ENCODE data around the gene CEMP1.
A peak's percentile ranks its signal among the peaks of the same experiment; 100 is the strongest.

Gene CEMP1

GRCh38 chr16:2518823-2519710 is 12.1 kb downstream of the CEMP1 start:
- no peak for DNase-seq

GRCh38 chr16:2517954-2518605 is 13.1 kb downstream of the CEMP1 start:
- DNase-seq: no peak

- DNase-seq: no peak
Measured at GRCh38 chr16:2516391-2517240, 14.6 kb downstream of the CEMP1 start.

GRCh38 chr16:2515180-2515851 is 15.9 kb downstream of the CEMP1 start:
- no peak for DNase-seq

GRCh38 chr16:2514333-2515179 is 16.7 kb downstream of the CEMP1 start:
- DNase-seq: no peak

GRCh38 chr16:2513405-2514332 is 17.5 kb downstream of the CEMP1 start, which contains the start of gene ATP6V0C:
Gene ATP6V0C (plus strand): TSS chr16:2513952. CDS start chr16:2514104, 152 bp downstream.
- peak; percentile 68 for DNase-seq

GRCh38 chr16:2512735-2513404 is 18.3 kb downstream of the CEMP1 start:
- DNase-seq: no peak

GRCh38 chr16:2511996-2512734 is 19.0 kb downstream of the CEMP1 start:
- DNase-seq: no peak

- no peak for DNase-seq
Measured at GRCh38 chr16:2511128-2511800, 19.9 kb downstream of the CEMP1 start.

- no peak for DNase-seq
Measured at GRCh38 chr16:2508722-2509400, 22.3 kb downstream of the CEMP1 start.

- DNase-seq: no peak
Measured at GRCh38 chr16:2507665-2508064, 23.5 kb downstream of the CEMP1 start.

- DNase-seq: no peak
Measured at GRCh38 chr16:2507052-2507659, 24.1 kb downstream of the CEMP1 start.

GRCh38 chr16:2505695-2506094 is 25.5 kb downstream of the CEMP1 start:
- DNase-seq: no peak

- no peak for DNase-seq
Measured at GRCh38 chr16:2501946-2502895, 29.0 kb downstream of the CEMP1 start.

GRCh38 chr16:2500918-2501750 is 30.1 kb downstream of the CEMP1 start:
- peak; percentile 58 for DNase-seq

Data from NCI-H1105 (cell line).